Fibroblast of upper back skin (primary cell): ENCODE data around the gene RNF2.
A peak's percentile ranks its signal among the peaks of the same experiment; 100 is the strongest.

ENCODE experiments used
- DNase-seq: peaks from one replicate; pipeline ENCODE4 v3.0.0-alpha.2; 2013

The RNF2 gene

DNA sequence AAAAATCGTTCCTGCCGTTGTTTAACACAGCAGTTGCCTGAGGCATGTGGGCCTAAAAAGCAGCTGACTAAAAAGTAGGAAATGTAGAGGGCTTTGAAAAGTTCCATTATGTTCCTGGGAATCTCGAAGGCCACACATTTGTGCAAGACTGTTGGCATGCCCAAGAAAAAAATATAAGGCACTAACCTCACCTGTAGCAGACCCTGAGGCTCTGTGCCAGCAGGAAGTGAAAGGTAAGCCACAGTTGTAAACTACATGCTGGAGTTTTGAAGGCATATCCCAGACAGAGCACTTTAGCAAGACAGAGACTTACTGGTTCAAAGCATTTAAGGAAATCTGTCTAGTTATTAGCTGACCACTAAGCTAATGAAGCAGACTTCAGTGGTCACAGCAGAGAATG, 58.7 kb downstream of the RNF2 start:
- DNase-seq = no peak

DNA sequence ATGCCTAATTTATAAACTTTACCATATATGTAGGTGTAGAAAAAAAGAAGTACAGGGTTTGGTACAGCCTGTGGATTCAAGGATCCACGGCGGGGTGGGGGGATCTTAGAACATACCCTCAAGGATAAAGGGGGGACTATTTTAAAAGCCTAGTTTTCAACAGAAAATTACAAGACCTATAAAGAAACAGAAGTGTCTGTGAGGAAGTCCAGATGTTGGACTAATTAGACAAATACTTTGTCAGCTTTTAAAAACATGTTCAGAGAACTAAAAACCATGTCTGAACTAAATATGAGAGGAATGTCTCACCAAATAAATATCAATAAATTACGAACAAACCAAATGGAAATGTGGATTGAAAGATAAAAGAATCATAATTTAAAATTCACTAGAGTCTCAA, 59.8 kb downstream of the RNF2 start:
- DNase-seq = no peak

- DNase-seq = peak; percentile 2
Observed at GRCh38 chr1:185108321-185108720, 63.0 kb downstream of the RNF2 start.

- no peak for DNase-seq
Observed at GRCh38 chr1:185110145-185110544, 64.8 kb downstream of the RNF2 start.

GRCh38 chr1:185111873-185112272, 66.5 kb downstream of the RNF2 start:
- no peak for DNase-seq

GRCh38 chr1:185112356-185112755, 67.0 kb downstream of the RNF2 start:
- no peak for DNase-seq

- no peak for DNase-seq
Observed at GRCh38 chr1:185129708-185130107, 84.3 kb downstream of the RNF2 start.

- no peak for DNase-seq
Observed at GRCh38 chr1:185132534-185132933, 87.2 kb downstream of the RNF2 start.

GRCh38 chr1:185137896-185138545, 92.7 kb downstream of the RNF2 start:
- no peak for DNase-seq

DNA sequence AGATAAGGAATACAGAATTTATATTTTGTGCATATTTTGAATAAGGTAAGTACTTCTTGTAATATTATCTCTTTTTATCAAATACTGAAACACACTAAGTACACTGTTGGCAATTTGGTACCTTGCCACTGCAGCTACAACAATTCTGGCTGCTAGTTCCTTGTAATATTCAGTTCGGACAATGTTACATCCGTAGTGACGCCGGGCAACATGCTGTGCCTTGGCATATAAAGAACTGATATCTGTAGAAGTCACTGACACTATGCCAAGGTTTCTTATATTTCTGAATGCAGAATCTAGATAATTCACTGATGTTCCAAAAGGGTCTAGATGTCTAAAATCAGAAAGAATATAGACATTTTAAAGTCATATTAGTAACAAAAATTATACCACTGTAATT, 93.9 kb downstream of the RNF2 start:
- DNase-seq = no peak

- DNase-seq = peak; percentile 67
Observed at GRCh38 chr1:185144233-185144632, 98.9 kb downstream of the RNF2 start.

DNA sequence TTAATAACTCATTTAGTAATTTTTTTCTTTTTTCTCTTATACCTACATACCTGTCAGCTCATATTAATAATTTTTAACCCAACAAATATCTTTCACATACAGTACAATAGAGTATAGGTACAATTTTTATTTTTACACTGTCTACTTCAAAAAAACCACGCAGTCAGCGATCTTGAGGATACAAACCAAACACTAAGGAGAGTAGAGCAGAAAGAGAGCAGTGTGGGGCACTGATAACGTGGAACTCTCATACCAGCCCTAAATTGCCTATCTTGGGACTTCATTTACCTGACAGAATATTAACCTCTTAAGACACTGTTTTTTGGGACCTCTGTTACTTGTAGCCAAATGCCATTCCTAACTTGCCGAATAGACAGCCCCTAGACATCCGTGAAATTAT, 105.9 kb downstream of the RNF2 start:
- no peak for DNase-seq
